ENCODE measurements around the gene NEO1. TPM values are rescaled to one million over a fixed set of nuclear protein-coding genes. Genes with fewer than 3 reads are reported as not detected.

Gene NEO1
- polyA plus RNA-seq, 1 of the 3 experiments (the other 2 are of a cell fraction), result 13.1 TPM

- Histone ChIP-seq H3K9me3 (no peaks in the 10 kb centered on the region), H3K9ac (no peak overlapping the region), H3K36me3 (replicated peaks in 1 of 2; ENCODE audit: control insufficient read depth in 1 of 2, insufficient read depth in 2 of 2, low read length in 1 of 2) (peaks cover 0 to 4% of the 10 kb centered on the region in 2 experiments), H2AFZ (ENCODE audit: low read depth) (no peak overlapping the region), H3K79me2 (ENCODE audit: insufficient read depth) (no peaks in the 10 kb centered on the region), H3F3A (replicated peaks; ENCODE audit: insufficient read depth) (no peaks in the 10 kb centered on the region), H3K9me2 (no peaks in the 10 kb centered on the region), H4K20me1 (ENCODE audit: insufficient read depth) (no peaks in the 10 kb centered on the region), H3K27me3 (ENCODE audit: insufficient read depth) (no peaks in the 10 kb centered on the region), H3K4me1 (ENCODE audit: control insufficient read depth in 1 of 2, insufficient read depth in 2 of 2, low read depth in 1 of 2, low read length in 1 of 2) (no peaks in the 10 kb centered on the region; a peak in 1 of 4 replicates), H3K27ac (ENCODE audit: low read depth in 2 of 2, low read length in 1 of 2) (no peak overlapping the region), H3K4me2 (no peak overlapping the region), H3K4me3 (ENCODE audit: low read depth in 2 of 2, low read length in 1 of 2) (no peak overlapping the region)
- WGBS (ENCODE audit: low lambda C conversion rate), result 93% methylated on average over 7 of the region's 7 CpGs
- POLR2A ChIA-PET, result no interaction called here
- TF ChIP-seq MAX (IDR thresholded peaks at IDR 0.05; ENCODE audit: low read depth) (no peak), YY1 (IDR thresholded peaks at IDR 0.05; ENCODE audit: low read depth) (no peak), NRF1 (IDR thresholded peaks at IDR 0.05; ENCODE audit: low read depth, low read length) (no peak), NFIC (IDR thresholded peaks at IDR 0.05; ENCODE audit: borderline replicate concordance) (no peak), GABPA (IDR thresholded peaks at IDR 0.05; ENCODE audit: low read depth) (no peak), ELF1 (IDR thresholded peaks at IDR 0.05) (no peak), TEAD4 (IDR thresholded peaks at IDR 0.05; ENCODE audit: borderline replicate concordance, insufficient read depth) (no peak), MEF2A (IDR thresholded peaks at IDR 0.05; ENCODE audit: borderline replicate concordance, low read depth) (no peak), FOSL2 (IDR thresholded peaks at IDR 0.05; ENCODE audit: borderline replicate concordance, low read depth) (no peak), JUND (IDR thresholded peaks at IDR 0.05) (no peak), EP300 (IDR thresholded peaks at IDR 0.05; ENCODE audit: borderline replicate concordance in 1 of 2, low read depth in 1 of 2, low read length in 1 of 2) (no peak), EZH2phosphoT487 (IDR thresholded peaks at IDR 0.05; ENCODE audit: borderline replicate concordance, low read depth) (no peak), USF2 (IDR thresholded peaks at IDR 0.05; ENCODE audit: borderline replicate concordance, low read depth, low read length) (no peak), POLR2AphosphoS5 (IDR thresholded peaks at IDR 0.05; ENCODE audit: low read depth, low read length) (no peak), PBX3 (IDR thresholded peaks at IDR 0.05) (no peak), USF1 (IDR thresholded peaks at IDR 0.05; ENCODE audit: borderline replicate concordance, low read depth) (no peak), RCOR1 (IDR thresholded peaks at IDR 0.05; ENCODE audit: low read length) (no peak)
- TF ChIP-seq, protein P1, sequence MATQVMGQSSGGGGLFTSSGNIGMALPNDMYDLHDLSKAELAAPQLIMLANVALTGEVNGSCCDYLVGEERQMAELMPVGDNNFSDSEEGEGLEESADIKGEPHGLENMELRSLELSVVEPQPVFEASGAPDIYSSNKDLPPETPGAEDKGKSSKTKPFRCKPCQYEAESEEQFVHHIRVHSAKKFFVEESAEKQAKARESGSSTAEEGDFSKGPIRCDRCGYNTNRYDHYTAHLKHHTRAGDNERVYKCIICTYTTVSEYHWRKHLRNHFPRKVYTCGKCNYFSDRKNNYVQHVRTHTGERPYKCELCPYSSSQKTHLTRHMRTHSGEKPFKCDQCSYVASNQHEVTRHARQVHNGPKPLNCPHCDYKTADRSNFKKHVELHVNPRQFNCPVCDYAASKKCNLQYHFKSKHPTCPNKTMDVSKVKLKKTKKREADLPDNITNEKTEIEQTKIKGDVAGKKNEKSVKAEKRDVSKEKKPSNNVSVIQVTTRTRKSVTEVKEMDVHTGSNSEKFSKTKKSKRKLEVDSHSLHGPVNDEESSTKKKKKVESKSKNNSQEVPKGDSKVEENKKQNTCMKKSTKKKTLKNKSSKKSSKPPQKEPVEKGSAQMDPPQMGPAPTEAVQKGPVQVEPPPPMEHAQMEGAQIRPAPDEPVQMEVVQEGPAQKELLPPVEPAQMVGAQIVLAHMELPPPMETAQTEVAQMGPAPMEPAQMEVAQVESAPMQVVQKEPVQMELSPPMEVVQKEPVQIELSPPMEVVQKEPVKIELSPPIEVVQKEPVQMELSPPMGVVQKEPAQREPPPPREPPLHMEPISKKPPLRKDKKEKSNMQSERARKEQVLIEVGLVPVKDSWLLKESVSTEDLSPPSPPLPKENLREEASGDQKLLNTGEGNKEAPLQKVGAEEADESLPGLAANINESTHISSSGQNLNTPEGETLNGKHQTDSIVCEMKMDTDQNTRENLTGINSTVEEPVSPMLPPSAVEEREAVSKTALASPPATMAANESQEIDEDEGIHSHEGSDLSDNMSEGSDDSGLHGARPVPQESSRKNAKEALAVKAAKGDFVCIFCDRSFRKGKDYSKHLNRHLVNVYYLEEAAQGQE (IDR thresholded peaks at IDR 0.05; ENCODE audit: low read depth, low read length), result no peak
- TF ChIP-seq, protein P2, sequence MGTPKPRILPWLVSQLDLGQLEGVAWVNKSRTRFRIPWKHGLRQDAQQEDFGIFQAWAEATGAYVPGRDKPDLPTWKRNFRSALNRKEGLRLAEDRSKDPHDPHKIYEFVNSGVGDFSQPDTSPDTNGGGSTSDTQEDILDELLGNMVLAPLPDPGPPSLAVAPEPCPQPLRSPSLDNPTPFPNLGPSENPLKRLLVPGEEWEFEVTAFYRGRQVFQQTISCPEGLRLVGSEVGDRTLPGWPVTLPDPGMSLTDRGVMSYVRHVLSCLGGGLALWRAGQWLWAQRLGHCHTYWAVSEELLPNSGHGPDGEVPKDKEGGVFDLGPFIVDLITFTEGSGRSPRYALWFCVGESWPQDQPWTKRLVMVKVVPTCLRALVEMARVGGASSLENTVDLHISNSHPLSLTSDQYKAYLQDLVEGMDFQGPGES (IDR thresholded peaks at IDR 0.05; ENCODE audit: low read depth, low read length), result no peak
- TF ChIP-seq, protein P3, sequence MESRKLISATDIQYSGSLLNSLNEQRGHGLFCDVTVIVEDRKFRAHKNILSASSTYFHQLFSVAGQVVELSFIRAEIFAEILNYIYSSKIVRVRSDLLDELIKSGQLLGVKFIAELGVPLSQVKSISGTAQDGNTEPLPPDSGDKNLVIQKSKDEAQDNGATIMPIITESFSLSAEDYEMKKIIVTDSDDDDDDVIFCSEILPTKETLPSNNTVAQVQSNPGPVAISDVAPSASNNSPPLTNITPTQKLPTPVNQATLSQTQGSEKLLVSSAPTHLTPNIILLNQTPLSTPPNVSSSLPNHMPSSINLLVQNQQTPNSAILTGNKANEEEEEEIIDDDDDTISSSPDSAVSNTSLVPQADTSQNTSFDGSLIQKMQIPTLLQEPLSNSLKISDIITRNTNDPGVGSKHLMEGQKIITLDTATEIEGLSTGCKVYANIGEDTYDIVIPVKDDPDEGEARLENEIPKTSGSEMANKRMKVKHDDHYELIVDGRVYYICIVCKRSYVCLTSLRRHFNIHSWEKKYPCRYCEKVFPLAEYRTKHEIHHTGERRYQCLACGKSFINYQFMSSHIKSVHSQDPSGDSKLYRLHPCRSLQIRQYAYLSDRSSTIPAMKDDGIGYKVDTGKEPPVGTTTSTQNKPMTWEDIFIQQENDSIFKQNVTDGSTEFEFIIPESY (IDR thresholded peaks at IDR 0.05; ENCODE audit: borderline replicate concordance, low read depth), result no peak
- DNase-seq, result no peak
- CTCF ChIA-PET, result interaction anchor here (0.6 to 2.3 kb wide), 4 partner anchors 11 to 377 kb away, joined by 3 to 9 read pairs (median 4); no protein-coding TSS in a partner anchor
These were observed 61.8 kb downstream of the NEO1 start for GRCh38 chr15:73114064-73114463.
